Liver (tissue), 3 donors: ENCODE measurements around the gene NFATC1.

ENCODE experiments used
- ATF3 ChIP-seq: IDR thresholded peaks from 2 replicates; pipeline ENCODE4 v1.6.1; 2016; ENCODE audit warnings: antibody characterized with exemption
- CTCF ChIP-seq: fragments of 150-350 bp; IDR thresholded peaks from 2 replicates; pipeline ENCODE4 v1.5.1; 2017; ENCODE audit warnings: improper control_type of control experiment, low read depth, low read length; ENCODE audit not compliant: missing input control
- EGR1 ChIP-seq, 2 donors: IDR thresholded peaks; 2 replicates each; pipeline ENCODE4 v1.6.1; 2016 to 2018; ENCODE audit warnings: antibody characterized with exemption in 2 of 2, low read depth in 2 of 2
- GABPA ChIP-seq, 2 donors: IDR thresholded peaks in 1 of 2; conservative IDR thresholded peaks in 1 of 2; 2 replicates each; pipeline ENCODE4 v1.6.1; 2016; ENCODE audit warnings: antibody characterized with exemption in 2 of 2, mild to moderate bottlenecking in 1 of 2, moderate library complexity in 1 of 2
- MAX ChIP-seq: IDR thresholded peaks from 2 replicates; pipeline ENCODE4 v1.6.1; 2016; ENCODE audit warnings: antibody characterized with exemption
- RAD21 ChIP-seq, 2 donors: IDR thresholded peaks; 2 replicates each; pipeline ENCODE4 v1.6.1; 2016; ENCODE audit warnings: antibody characterized with exemption in 2 of 2, mild to moderate bottlenecking in 2 of 2
- TAF1 ChIP-seq: conservative IDR thresholded peaks from 2 replicates; pipeline ENCODE4 v1.6.1; 2016; ENCODE audit warnings: antibody characterized with exemption, mild to moderate bottlenecking
- donor health status: healthy.
- donor health status: healthy.

GRCh38 chr18:79540161-79540903 is 144.6 kb downstream of the NFATC1 start:
- TF ChIP-seq CTCF (no peak), TAF1 (no peak), MAX (no peak), EGR1 (IDR thresholded peaks at IDR 0.05; ENCODE audit: low read depth in 2 of 2) (no peak), RAD21 (IDR thresholded peaks at IDR 0.05) (no peak), ATF3 (no peak), GABPA (IDR thresholded peaks at IDR 0.05 in 1 of 2, conservative IDR thresholded peaks at IDR 0.05 in 1 of 2) (no peak)
